ENCODE data around the gene ITGBL1.

ITGBL1 gene

DNA sequence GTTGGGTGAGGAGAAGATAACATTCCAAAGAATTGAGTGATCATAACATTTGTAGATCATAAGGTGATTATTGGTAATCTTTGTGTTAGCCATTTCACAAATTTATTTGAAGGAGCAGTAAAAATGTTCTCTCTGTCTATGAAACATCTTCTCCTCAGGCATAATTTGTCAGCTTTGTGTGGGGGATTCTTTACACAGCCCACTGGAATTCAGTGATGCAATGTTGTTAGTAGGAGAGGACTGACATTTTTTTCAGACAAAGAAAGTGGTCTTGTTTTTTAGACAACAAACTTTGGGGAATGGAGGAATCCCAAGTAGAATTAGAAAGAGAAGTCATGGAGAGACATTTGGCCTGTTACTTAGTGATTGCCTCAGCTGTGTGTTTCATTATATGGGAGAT lies 100.3 kb downstream of the ITGBL1 start:
- H3K36me3 ChIP-seq = no peaks in the 10 kb centered on the region
- no peaks in the 10 kb centered on the region for H3K4me1 ChIP-seq (ENCODE audit: control insufficient read depth in 1 of 2, insufficient read depth in 1 of 2, low read depth in 1 of 2, low read length in 1 of 2)
- no peaks in the 10 kb centered on the region for H3K27me3 ChIP-seq
- H3K27ac ChIP-seq = no peak overlapping the region
- TF ChIP-seq, protein P1, sequence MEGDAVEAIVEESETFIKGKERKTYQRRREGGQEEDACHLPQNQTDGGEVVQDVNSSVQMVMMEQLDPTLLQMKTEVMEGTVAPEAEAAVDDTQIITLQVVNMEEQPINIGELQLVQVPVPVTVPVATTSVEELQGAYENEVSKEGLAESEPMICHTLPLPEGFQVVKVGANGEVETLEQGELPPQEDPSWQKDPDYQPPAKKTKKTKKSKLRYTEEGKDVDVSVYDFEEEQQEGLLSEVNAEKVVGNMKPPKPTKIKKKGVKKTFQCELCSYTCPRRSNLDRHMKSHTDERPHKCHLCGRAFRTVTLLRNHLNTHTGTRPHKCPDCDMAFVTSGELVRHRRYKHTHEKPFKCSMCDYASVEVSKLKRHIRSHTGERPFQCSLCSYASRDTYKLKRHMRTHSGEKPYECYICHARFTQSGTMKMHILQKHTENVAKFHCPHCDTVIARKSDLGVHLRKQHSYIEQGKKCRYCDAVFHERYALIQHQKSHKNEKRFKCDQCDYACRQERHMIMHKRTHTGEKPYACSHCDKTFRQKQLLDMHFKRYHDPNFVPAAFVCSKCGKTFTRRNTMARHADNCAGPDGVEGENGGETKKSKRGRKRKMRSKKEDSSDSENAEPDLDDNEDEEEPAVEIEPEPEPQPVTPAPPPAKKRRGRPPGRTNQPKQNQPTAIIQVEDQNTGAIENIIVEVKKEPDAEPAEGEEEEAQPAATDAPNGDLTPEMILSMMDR (IDR thresholded peaks at IDR 0.05) = no peak
- no peak overlapping the region for H3K4me3 ChIP-seq (ENCODE audit: low read depth in 1 of 2, low read length in 1 of 2)
- H3K9me3 ChIP-seq = no peaks in the 10 kb centered on the region

DNA sequence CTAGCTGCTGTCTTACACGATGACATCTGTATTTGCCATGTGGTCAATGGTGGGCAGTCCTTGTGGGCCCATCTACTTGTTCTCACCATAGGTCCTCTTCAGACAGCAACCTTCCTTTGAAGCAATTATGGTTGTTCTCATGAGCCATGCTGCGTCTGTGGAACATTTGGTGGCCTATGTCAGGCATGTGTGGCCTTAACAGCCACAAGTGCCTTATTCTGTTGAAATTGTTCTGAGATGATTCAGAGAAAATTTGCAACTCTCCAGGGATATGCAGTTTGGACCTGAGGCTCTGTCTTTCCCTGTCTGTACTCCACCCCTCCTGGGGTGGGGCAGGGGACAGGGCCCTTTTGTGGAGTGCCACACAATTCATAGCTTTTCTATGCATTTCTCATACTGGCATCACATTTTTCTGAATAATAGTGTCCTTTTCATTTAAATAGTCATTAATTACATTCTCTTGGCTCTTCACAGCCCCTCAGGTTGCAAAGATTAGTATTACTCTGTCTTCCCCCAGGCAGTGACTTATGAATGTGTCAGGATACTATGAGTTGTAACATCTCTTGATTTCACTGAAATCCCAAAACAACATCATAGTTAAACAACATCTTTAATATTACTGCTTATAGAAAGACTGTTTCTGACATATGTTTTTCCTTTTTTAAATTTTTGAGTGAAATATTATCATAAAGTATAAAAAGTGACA lies 102.1 kb downstream of the ITGBL1 start:
- H3K9me3 ChIP-seq = no peaks in the 10 kb centered on the region
- H3K27ac ChIP-seq = no peak overlapping the region
- H3K36me3 ChIP-seq = no peaks in the 10 kb centered on the region
- TF ChIP-seq, protein P1 (IDR thresholded peaks at IDR 0.05) = no peak
- no peak overlapping the region for H3K4me3 ChIP-seq (ENCODE audit: low read depth in 1 of 2, low read length in 1 of 2)
- no peaks in the 10 kb centered on the region for H3K27me3 ChIP-seq
- no peaks in the 10 kb centered on the region for H3K4me1 ChIP-seq (ENCODE audit: control insufficient read depth in 1 of 2, insufficient read depth in 1 of 2, low read depth in 1 of 2, low read length in 1 of 2)

DNA sequence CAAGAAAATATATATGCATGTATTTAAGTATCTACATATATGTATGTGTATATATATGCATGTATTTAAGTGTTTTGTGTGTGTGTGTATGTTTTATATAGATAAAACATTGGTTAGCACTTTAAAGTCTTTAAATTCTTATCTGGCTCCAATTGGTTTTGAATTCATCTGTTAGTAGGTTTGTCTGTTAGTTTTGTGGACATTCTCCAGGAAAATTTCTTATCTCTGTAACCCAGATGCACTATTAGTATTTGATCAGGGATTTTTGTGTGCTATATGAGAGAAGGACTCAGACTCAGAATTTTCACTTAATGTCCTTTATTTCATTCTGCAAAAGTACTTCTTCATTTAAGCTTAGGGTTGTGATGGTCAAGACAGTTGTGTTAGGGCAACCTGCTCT lies 103.1 kb downstream of the ITGBL1 start:
- no peaks in the 10 kb centered on the region for H3K27me3 ChIP-seq
- H3K4me3 ChIP-seq (ENCODE audit: low read depth in 1 of 2, low read length in 1 of 2) = no peak overlapping the region
- TF ChIP-seq, protein P1 (IDR thresholded peaks at IDR 0.05) = no peak
- no peaks in the 10 kb centered on the region for H3K9me3 ChIP-seq
- H3K27ac ChIP-seq = no peak overlapping the region
- no peaks in the 10 kb centered on the region for H3K4me1 ChIP-seq (ENCODE audit: control insufficient read depth in 1 of 2, insufficient read depth in 1 of 2, low read depth in 1 of 2, low read length in 1 of 2)
- H3K36me3 ChIP-seq = no peaks in the 10 kb centered on the region

DNA sequence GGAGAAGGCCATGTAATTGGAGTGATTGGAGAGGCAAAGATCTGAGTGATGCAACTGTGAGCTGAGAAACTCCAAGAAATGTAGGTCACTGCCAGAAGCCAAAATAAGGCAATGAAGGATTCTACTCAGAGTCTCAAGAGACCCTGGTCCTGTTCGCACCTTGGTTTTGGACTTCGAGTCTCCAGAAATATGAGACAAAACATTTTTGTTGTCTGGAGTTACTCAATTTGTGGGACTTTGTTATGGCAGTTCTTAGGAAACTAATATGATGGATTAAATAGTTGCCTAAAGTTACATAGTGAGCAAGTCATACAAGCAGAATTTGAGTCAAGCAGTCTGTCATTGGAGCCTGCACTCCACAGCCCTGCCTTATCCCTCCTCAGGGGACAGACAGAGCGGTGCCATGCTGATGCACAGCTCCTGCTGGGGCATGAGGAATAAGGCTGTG lies 104.2 kb downstream of the ITGBL1 start:
- Histone ChIP-seq H3K27me3 (no peaks in the 10 kb centered on the region), H3K4me3 (ENCODE audit: low read depth in 1 of 2, low read length in 1 of 2) (no peak overlapping the region), H3K27ac (no peak overlapping the region), H3K36me3 (no peaks in the 10 kb centered on the region), H3K9me3 (no peaks in the 10 kb centered on the region), H3K4me1 (ENCODE audit: control insufficient read depth in 1 of 2, insufficient read depth in 1 of 2, low read depth in 1 of 2, low read length in 1 of 2) (no peaks in the 10 kb centered on the region)
- TF ChIP-seq, protein P1 (IDR thresholded peaks at IDR 0.05) = no peak

DNA sequence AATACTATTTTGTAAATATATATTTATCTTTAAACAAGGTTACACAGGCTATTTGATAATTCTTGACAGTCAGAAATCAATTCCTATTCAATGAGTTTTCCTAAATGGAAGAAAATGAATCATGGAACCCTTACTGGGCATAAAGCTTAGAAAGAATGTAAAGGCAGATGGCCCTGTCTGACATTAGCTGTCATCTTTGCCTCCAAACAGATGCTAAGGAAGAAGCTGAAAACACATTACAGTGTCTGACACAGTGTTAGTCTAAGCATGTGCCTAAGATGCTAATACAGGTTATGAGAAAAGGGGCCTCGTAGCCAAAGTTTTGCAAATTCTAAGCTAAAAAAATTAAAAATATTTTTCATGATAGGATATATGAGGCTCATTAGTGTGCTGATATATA lies 112.8 kb downstream of the ITGBL1 start:
- Histone ChIP-seq H3K4me1 (ENCODE audit: control insufficient read depth in 1 of 2, insufficient read depth in 1 of 2, low read depth in 1 of 2, low read length in 1 of 2) (no peaks in the 10 kb centered on the region), H3K4me3 (ENCODE audit: low read depth in 1 of 2, low read length in 1 of 2) (no peak overlapping the region), H3K27ac (no peak overlapping the region), H3K9me3 (no peaks in the 10 kb centered on the region), H3K36me3 (no peaks in the 10 kb centered on the region), H3K27me3 (no peaks in the 10 kb centered on the region)
- TF ChIP-seq, protein P1 (IDR thresholded peaks at IDR 0.05) = no peak

Measured in neutrophil (primary cell).